GM12878 (cell line): ENCODE data around the gene MIEF1. TPM values are rescaled to one million over a fixed set of nuclear protein-coding genes. Genes with fewer than 3 reads are reported as not detected.

Experiments used
- ATAC-seq: fragments of 200-7000 bp; cut with Tn5 transposase; 3 replicates; pipeline ENCODE4 v1.9.1; 2020; ENCODE audit warnings: mild to moderate bottlenecking, moderate library complexity
- BruUV-seq: library from RNA; stranded (reverse); fragments of 400-500 nt; replicated peaks from 2 replicates; lab custom pipeline; 2021; lab: Mats Ljungman, UMichigan
- CTCF ChIA-PET: fragments of 300-600 bp; sonication (Branson Sonifier 250); formaldehyde crosslinking; extraction: SDS; loops from one replicate; lab custom pipeline; 2021; ENCODE audit warnings: inconsistent platforms; lab: Yijun Ruan, JAX
- POLR2A ChIA-PET: fragments of 350-600 bp; formaldehyde crosslinking; extraction: SDS; loops from one replicate; lab custom pipeline; 2021; ENCODE audit warnings: inconsistent platforms; lab: Charles Lee
- RAD21 ChIA-PET: fragments of 300-600 bp; sonication (Branson Sonifier 250); formaldehyde crosslinking; loops from one replicate; lab custom pipeline; 2023; ENCODE audit warnings: antibody characterized with exemption; ENCODE audit not compliant: unreplicated experiment; lab: Charles Lee
- SMC1A ChIA-PET: fragments of 300-600 bp; sonication (Branson Sonifier 250); formaldehyde crosslinking; loops from one replicate; lab custom pipeline; 2023; ENCODE audit not compliant: unreplicated experiment, uncharacterized antibody; lab: Charles Lee
- DNase-seq: peaks from one replicate; pipeline ENCODE4 v3.0.0-alpha.2; 2011; ENCODE audit warnings: low read depth, low spot score
- FAIRE-seq: peaks from 3 replicates; lab custom pipeline; 2011; peaks lifted over from hg19 to GRCh38; lab: Jason Lieb, UNC
- H2AFZ ChIP-seq: 2 replicates; pipeline ENCODE4 v1.6.0; 2011; ENCODE audit warnings: low read depth, low read length, control low read depth; ENCODE audit not compliant: control insufficient read depth
- H3K27ac ChIP-seq: 2 replicates; pipeline ENCODE4 v1.5.1; 2011; ENCODE audit warnings: control low read depth; ENCODE audit not compliant: control insufficient read depth, insufficient read depth
- H3K27me3 ChIP-seq, 2 experiments: replicated peaks in 1 of 2; 2 replicates each; pipeline versions ENCODE4 v1.6.0 to v1.6.1; 2011; ENCODE audit warnings: low read length in 1 of 2; ENCODE audit not compliant: control insufficient read depth in 2 of 2, insufficient read depth in 2 of 2
- H3K36me3 ChIP-seq, 2 experiments: 2 replicates each; pipeline ENCODE4 v1.5.1; 2011; ENCODE audit warnings: low read length in 1 of 2; ENCODE audit not compliant: control insufficient read depth in 2 of 2, insufficient read depth in 2 of 2
- H3K4me1 ChIP-seq: 2 replicates; pipeline ENCODE4 v1.6.1; 2011; ENCODE audit warnings: mild to moderate bottlenecking, low read length, moderate library complexity, mixed read lengths; ENCODE audit not compliant: control insufficient read depth, insufficient read depth
- H3K4me2 ChIP-seq: 2 replicates; pipeline ENCODE4 v1.6.0; 2011; ENCODE audit warnings: control low read depth; ENCODE audit not compliant: control insufficient read depth, insufficient read depth
- H3K4me3 ChIP-seq: fragments of 200-600 bp; sonication (generic); 2 replicates; pipeline ENCODE4 v1.5.1; 2016
- H3K79me2 ChIP-seq: 2 replicates; pipeline ENCODE4 v1.6.0; 2011; ENCODE audit warnings: low read length; ENCODE audit not compliant: control insufficient read depth, insufficient read depth
- H3K9ac ChIP-seq: 2 replicates; pipeline ENCODE4 v1.8.0; 2011; ENCODE audit warnings: low read length, control low read depth, mixed read lengths; ENCODE audit not compliant: control insufficient read depth, insufficient read depth
- H3K9me3 ChIP-seq: replicated peaks from 3 replicates; pipeline ENCODE4 v1.5.1; 2011; ENCODE audit warnings: mild to moderate bottlenecking, low read length; ENCODE audit not compliant: control insufficient read depth, insufficient read depth
- H4K20me1 ChIP-seq: 2 replicates; pipeline ENCODE4 v1.6.0; 2011; ENCODE audit not compliant: control insufficient read depth, insufficient read depth
- BCLAF1 ChIP-seq: fragments of 450-650 bp; IDR thresholded peaks from 2 replicates; pipeline ENCODE4 v1.6.1; 2017; ENCODE audit warnings: antibody characterized with exemption, mild to moderate bottlenecking, moderate library complexity
- FOXK2 ChIP-seq: fragments of 450-650 bp; IDR thresholded peaks from 2 replicates; pipeline ENCODE4 v1.6.1; 2017; ENCODE audit warnings: mild to moderate bottlenecking, moderate library complexity
- LARP7 ChIP-seq: fragments of 450-650 bp; IDR thresholded peaks from 2 replicates; pipeline ENCODE4 v1.6.1; 2017; ENCODE audit warnings: mild to moderate bottlenecking
- RELA ChIP-seq: fragments of 450-650 bp; IDR thresholded peaks from 2 replicates; pipeline ENCODE4 v1.8.0; 2014; ENCODE audit warnings: borderline replicate concordance; ENCODE audit not compliant: partially characterized antibody
- STAT1 ChIP-seq: fragments of 450-650 bp; conservative IDR thresholded peaks from 2 replicates; pipeline ENCODE4 v1.6.1; 2014; ENCODE audit warnings: antibody characterized with exemption, mild to moderate bottlenecking
- TBL1XR1 ChIP-seq: IDR thresholded peaks from 2 replicates; pipeline ENCODE4 v1.6.1; 2012; ENCODE audit warnings: low read depth, low read length, improper control_type of control experiment
- YY1 ChIP-seq: IDR thresholded peaks from 2 replicates; pipeline ENCODE4 v1.6.1; 2011; ENCODE audit warnings: low read depth, mild to moderate bottlenecking, low read length
- ZNF24 ChIP-seq: fragments of 450-650 bp; IDR thresholded peaks from 2 replicates; pipeline ENCODE4 v1.6.1; 2017; ENCODE audit warnings: antibody characterized with exemption, mild to moderate bottlenecking
- WGBS: methylation state at CpG from one replicate; pipeline ENCODE4 v1.1.6; 2016; ENCODE audit warnings: low lambda C conversion rate; ENCODE audit not compliant: insufficient replicate concordance, insufficient coverage; ENCODE audit errors: missing lambda C conversion rate; 5-methylcytosine and 5-hydroxymethylcytosine counted together
- in situ Hi-C: fragments of 300-500 bp; cut with MboI; formaldehyde crosslinking; loops from 9 replicates; pipeline ENCODE4 v1.14.3; 2018; ENCODE audit warnings: mixed read lengths
- intact Hi-C: fragments of 100-400 bp; cut with micrococcal nuclease; formaldehyde crosslinking; loops from one replicate; pipeline ENCODE4 v1.14.2; 2022; ENCODE audit not compliant: unreplicated experiment
- polyA plus RNA-seq, 11 experiments: library from polyadenylated mRNA; depleted of rRNA in 4 of 11; unstranded in 6 of 11; stranded (reverse) in 5 of 11; fragments of >200 nt; fragmentation: Nextera tagmentation in 4 of 11; fragmentation: Illumina TruSeq in 1 of 11; extraction: Ambion mirVana in 4 of 11; extraction: Trizol in 1 of 11; gene quantifications; 1 replicate in 1 of 11; 2 replicates in 10 of 11; pipeline versions ENCODE4 v1.2.1 to v1.2.3, GENCODE V29; 2011 to 2016; ENCODE audit warnings: inconsistent platforms in 2 of 11, missing spikeins in 2 of 11, low read depth in 1 of 11
- total RNA-seq, 4 experiments: library from RNA; depleted of rRNA in 3 of 4; stranded (reverse); fragments of >200 nt in 3 of 4; fragmentation: Illumina TruSeq in 1 of 4; extraction: Trizol in 1 of 4; gene quantifications; 2 replicates each; pipeline versions ENCODE4 v1.2.1 to v1.2.3, GENCODE V29; 2013 to 2021

Gene MIEF1
- total and polyA plus RNA-seq, 10 of the 15 experiments (the other 5 are each of a cell fraction or from before 2014, with no cell fraction given), result 12.4 to 52.3 (median 29.3) TPM

- no peak overlapping the region for H3K27ac ChIP-seq
- H3K36me3 ChIP-seq, result no peaks in the 10 kb centered on the region
- no peak overlapping the region for H3K9ac ChIP-seq
- no peak for TF ChIP-seq STAT1
- TF ChIP-seq BCLAF1, result no peak
- TF ChIP-seq FOXK2, result no peak
- no peak for TF ChIP-seq ZNF24
- no peak for TF ChIP-seq YY1
- TF ChIP-seq RELA, result no peak
- no peak for TF ChIP-seq TBL1XR1
- no peak for TF ChIP-seq LARP7
- CTCF ChIA-PET, result interaction anchor here (1.0 to 15.7 kb wide), 8 partner anchors 18 to 98 kb away, joined by 3 to 372 read pairs (median 14); partner anchors contain the start of genes ATF4, RPS19BP1 and TAB1
- H3K9me3 ChIP-seq, result no peaks in the 10 kb centered on the region
- SMC1A ChIA-PET, result interaction anchor here (0.6 to 2.0 kb wide), 4 partner anchors 19 to 45 kb away, joined by 3 to 23 read pairs (median 5); no protein-coding TSS in a partner anchor
- H3K79me2 ChIP-seq, result peaks cover 3% of the 10 kb centered on the region
- ATAC-seq (no peak), FAIRE-seq (no peak), DNase-seq (no peak)
- H3K4me3 ChIP-seq, result no peak overlapping the region
- WGBS, result 71% methylated on average over 8 of the region's 8 CpGs
- POLR2A ChIA-PET, result interaction anchor here (0.7 to 1.9 kb wide), 4 partner anchors 17 to 275 kb away, joined by 5 to 8 read pairs (median 5); no protein-coding TSS in a partner anchor
- intact Hi-C loops, result no loop called here
- in situ Hi-C loops, result no loop called here
- no peak overlapping the region for H2AFZ ChIP-seq
- no TSS peak for BruUV-seq
- H3K4me2 ChIP-seq, result no peak overlapping the region
- no peaks in the 10 kb centered on the region for H4K20me1 ChIP-seq
- no peaks in the 10 kb centered on the region for H3K27me3 ChIP-seq
- RAD21 ChIA-PET, result interaction anchor here (1.4 to 2.7 kb wide), 2 partner anchors 19 to 31 kb away, joined by 4 to 28 read pairs; no protein-coding TSS in a partner anchor
- H3K4me1 ChIP-seq, result no peaks in the 10 kb centered on the region
Observed at GRCh38 chr22:39497429-39497828, 4.7 kb upstream of the MIEF1 start.
